ENCODE results near the gene CTCF.

Gene CTCF

DNA sequence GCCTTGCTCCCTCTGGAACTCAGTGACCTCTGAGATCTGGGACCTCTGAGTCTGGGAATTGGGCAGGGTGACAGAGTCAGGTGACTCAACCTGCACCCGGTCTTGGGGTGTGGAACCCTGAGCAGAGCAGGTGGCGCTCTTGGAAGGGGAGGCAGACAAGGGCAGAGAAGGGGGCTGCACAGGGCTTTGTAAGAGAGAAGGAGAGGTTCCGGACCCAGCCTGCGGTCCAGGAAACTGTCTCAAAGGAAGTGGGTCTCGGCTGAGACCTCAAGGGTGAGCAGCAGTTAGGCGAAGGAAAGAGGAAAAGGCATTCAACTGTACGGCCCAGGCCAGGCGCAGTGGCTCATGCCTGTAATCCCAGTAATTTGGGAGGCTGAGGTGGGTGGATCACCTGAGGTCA lies 43.6 kb upstream of the CTCF start:
- ChIA-PET POLR2A (ENCODE audit: low non-redundant PET) (no interaction called here), CTCF (interaction anchor here (0.7 to 1.2 kb wide), 2 partner anchors 365 to 1879 kb away, joined by 3 to 4 read pairs; no protein-coding TSS in a partner anchor)
- no peak for DNase-seq (ENCODE audit: low spot score)
- TF ChIP-seq, protein P1, sequence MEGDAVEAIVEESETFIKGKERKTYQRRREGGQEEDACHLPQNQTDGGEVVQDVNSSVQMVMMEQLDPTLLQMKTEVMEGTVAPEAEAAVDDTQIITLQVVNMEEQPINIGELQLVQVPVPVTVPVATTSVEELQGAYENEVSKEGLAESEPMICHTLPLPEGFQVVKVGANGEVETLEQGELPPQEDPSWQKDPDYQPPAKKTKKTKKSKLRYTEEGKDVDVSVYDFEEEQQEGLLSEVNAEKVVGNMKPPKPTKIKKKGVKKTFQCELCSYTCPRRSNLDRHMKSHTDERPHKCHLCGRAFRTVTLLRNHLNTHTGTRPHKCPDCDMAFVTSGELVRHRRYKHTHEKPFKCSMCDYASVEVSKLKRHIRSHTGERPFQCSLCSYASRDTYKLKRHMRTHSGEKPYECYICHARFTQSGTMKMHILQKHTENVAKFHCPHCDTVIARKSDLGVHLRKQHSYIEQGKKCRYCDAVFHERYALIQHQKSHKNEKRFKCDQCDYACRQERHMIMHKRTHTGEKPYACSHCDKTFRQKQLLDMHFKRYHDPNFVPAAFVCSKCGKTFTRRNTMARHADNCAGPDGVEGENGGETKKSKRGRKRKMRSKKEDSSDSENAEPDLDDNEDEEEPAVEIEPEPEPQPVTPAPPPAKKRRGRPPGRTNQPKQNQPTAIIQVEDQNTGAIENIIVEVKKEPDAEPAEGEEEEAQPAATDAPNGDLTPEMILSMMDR (conservative IDR thresholded peaks at IDR 0.05; ENCODE audit: low read depth), result no peak
- H3K27ac ChIP-seq, result no peak overlapping the region

DNA sequence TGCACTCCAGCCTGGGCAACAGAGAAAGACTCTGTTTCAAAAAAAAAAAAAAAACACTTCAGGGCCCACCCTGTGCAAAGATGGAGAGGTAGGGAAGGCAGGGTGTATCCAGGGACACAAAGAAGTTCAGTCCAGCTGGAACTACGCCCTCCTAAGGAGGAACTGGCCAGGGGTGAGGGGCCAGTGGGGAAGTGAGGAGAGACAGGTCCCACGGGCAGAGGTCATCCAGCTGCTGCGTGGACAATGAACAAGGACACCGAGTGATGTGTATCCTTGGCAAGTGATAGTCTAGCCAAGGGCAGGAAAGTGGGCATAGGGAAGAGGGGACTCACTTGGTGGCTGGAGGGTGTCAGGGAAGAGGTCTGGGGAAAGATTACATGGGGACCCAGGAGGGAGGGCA lies 43.1 kb upstream of the CTCF start:
- ChIA-PET POLR2A (ENCODE audit: low non-redundant PET) (no interaction called here), CTCF (interaction anchor here (0.7 to 1.2 kb wide), 3 partner anchors 48 to 1878 kb away, joined by 3 to 4 read pairs (median 3); no protein-coding TSS in a partner anchor)
- H3K27ac ChIP-seq, result no peak overlapping the region
- TF ChIP-seq, protein P1 (conservative IDR thresholded peaks at IDR 0.05; ENCODE audit: low read depth), result no peak
- no peak for DNase-seq (ENCODE audit: low spot score)

DNA sequence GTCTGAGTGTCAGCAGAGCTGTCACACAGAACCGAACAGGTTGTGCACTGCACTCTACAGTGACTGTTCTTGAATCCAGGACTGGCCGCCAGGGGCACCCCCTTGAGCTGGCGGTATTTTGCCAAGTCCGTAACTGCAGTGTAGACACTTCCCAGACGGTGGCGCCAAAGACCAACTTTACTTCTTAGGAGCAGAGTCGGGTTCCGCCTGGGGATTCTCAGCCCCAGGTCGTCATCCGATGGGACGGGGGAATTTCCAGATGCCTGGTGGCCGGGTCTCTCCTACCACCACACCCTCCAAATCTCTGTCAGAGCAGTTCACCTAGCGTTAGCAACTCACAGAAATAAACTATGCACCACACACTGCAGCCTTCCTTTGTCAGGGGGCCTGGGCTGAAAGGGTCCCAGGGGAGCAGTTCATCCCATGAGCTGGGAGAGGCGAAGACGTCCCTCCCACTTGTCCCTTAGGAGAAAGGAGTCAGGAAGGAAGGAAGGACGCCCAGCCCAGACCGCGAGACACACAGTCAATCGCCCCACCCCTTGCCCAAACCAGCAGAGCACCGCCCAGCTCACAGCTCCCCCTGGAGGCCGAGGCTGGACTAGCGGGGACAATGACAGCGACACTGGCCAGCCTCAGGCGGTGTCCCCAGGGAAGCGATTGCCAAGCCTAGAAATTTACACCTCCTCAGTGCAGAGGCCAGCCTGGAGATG lies 41.1 kb upstream of the CTCF start:
- peak; percentile 95 for DNase-seq (ENCODE audit: low spot score)
- TF ChIP-seq, protein P1 (conservative IDR thresholded peaks at IDR 0.05; ENCODE audit: low read depth), result peak; percentile 93
- CTCF ChIA-PET, result interaction anchor here (0.5 to 2.0 kb wide), 50 partner anchors 8 to 407 kb away, joined by 3 to 17 read pairs (median 4); partner anchors contain the start of genes ATP6V0D1, CTCF, HSD11B2 and RANBP10
- POLR2A ChIA-PET (ENCODE audit: low non-redundant PET), result interaction anchor here (1.3 kb wide), 1 partner anchor 41 kb away, joined by 7 read pairs; the partner anchor contains the start of gene CTCF
- H3K27ac ChIP-seq, result peak overlapping the region; percentile 90

DNA sequence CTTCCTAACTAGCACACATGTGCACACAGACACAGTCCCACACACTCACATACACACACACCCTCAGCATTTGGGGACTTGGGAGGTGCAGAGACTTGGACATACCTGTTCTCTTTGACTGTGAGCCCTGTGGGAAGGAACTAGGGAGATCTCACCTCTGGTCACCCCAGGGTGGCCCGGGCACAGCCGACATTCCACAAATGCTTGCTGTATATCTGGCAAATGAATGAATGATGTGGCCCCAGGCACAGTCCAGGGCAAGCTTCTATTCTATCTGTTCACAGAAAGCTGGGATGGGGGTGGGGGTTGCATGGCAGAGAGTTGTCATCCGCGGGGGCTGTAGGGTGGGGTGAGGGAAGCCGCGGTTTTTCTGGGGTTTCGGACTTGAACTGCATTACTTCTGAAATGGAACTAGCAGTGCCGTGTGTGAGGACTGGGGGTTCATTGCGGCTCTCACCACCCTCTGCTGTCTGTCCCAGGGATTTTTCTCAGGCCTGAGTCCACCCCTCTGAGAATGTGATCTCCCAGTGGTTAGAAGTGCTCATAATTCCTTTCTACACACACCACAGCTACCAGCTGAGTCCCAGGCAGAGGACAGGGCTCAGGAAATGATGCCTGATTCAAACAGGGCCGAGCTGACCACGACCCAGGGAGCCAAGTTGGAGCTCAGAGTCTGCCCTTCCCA lies 37.0 kb upstream of the CTCF start:
- TF ChIP-seq, protein P1 (conservative IDR thresholded peaks at IDR 0.05; ENCODE audit: low read depth), result no peak
- POLR2A ChIA-PET (ENCODE audit: low non-redundant PET), result no interaction called here
- CTCF ChIA-PET, result interaction anchor here (0.6 to 1.3 kb wide), 11 partner anchors 11 to 1504 kb away, joined by 3 to 6 read pairs (median 4); partner anchors contain the start of gene ATP6V0D1
- 0 out of 2 replicates have a peak overlapping the region, but pooled peaks have one; percentile 9 for H3K27ac ChIP-seq
- DNase-seq (ENCODE audit: low spot score), result no peak

DNA sequence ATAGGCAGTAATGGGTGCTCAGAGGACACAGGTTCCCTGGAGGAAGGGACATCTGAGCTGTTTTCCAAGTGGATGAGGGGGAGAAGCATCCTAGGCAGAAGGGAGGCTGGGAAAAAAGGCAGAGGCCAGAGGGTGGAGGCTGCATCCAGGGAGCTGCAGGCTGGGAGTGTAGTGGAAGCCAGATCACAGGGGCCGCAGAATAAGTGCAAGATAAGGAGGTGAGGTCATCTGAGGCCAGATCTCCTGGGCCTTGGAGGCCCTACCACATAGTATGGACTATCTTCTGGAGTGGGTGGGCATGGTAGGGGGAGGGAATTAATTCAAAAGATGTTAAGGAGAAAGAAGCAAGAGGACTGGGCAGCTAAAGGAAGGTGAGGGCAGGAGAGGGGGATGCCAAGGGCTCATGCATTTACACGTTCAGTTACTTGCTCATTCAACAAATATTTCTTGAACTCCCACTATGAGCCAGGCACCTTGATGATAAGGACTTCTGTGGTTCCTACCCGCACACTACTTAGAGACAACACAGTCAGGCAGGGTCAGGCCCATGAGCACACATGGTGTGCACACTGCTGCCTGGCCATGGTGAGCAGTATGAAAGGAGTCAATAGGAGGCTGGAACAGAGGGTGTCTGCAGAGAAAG lies 36.1 kb upstream of the CTCF start:
- ChIA-PET CTCF (interaction anchor here (0.6 to 1.2 kb wide), 7 partner anchors 21 to 572 kb away, joined by 3 to 6 read pairs (median 3); partner anchors contain the start of gene ATP6V0D1), POLR2A (ENCODE audit: low non-redundant PET) (no interaction called here)
- TF ChIP-seq, protein P1 (conservative IDR thresholded peaks at IDR 0.05; ENCODE audit: low read depth), result no peak
- peak; percentile 51 for DNase-seq (ENCODE audit: low spot score)
- peak overlapping the region; percentile 84 for H3K27ac ChIP-seq
